NT2/D1 (cell line): Measurements from ENCODE around the gene PGP.

Source experiments
- DNase-seq: peaks from one replicate; pipeline ENCODE4 v3.0.0-alpha.2; 2011; ENCODE audit warnings: low read depth, low spot score
- H3K27me3 ChIP-seq: 2 replicates; pipeline ENCODE4 v1.6.0; 2011; ENCODE audit warnings: mild to moderate bottlenecking; ENCODE audit not compliant: insufficient read length, insufficient read depth
- H3K36me3 ChIP-seq: 2 replicates; pipeline ENCODE4 v1.6.1; 2011; ENCODE audit warnings: mild to moderate bottlenecking, low read length, mixed read lengths; ENCODE audit not compliant: insufficient read depth, insufficient read length
- H3K4me1 ChIP-seq: 2 replicates; pipeline ENCODE4 v1.5.1; 2011; ENCODE audit not compliant: insufficient read depth, insufficient read length
- H3K4me3 ChIP-seq: 2 replicates; pipeline ENCODE4 v1.5.1; 2011; ENCODE audit warnings: low read depth; ENCODE audit not compliant: insufficient read length
- H3K9ac ChIP-seq: 2 replicates; pipeline ENCODE4 v1.6.0; 2011; ENCODE audit warnings: low read depth; ENCODE audit not compliant: insufficient read length
- H3K9me3 ChIP-seq: 2 replicates; pipeline ENCODE4 v1.5.1; 2011; ENCODE audit warnings: mild to moderate bottlenecking, low read length; ENCODE audit not compliant: insufficient read depth
- SUZ12 ChIP-seq: IDR thresholded peaks from 2 replicates; pipeline ENCODE4 v1.6.1; 2011; ENCODE audit not compliant: insufficient read length, insufficient read depth; ENCODE audit errors: extremely low read depth
- YY1 ChIP-seq: IDR thresholded peaks from 2 replicates; pipeline ENCODE4 v1.6.1; 2011; ENCODE audit not compliant: insufficient read length, insufficient read depth
- ZNF274 ChIP-seq: IDR thresholded peaks from 2 replicates; pipeline ENCODE4 v1.6.1; 2011; ENCODE audit warnings: mild to moderate bottlenecking, low read depth, low read length

PGP gene

GRCh38 chr16:2236337-2237101, 21.9 kb upstream of the PGP start, which contains the start of gene DNASE1L2:
Gene DNASE1L2 (plus strand): TSS chr16:2236444. CDS start chr16:2236817, 373 bp downstream.
- H3K9me3 ChIP-seq = no peaks in the 10 kb centered on the region
- H3K27me3 ChIP-seq = no peaks in the 10 kb centered on the region
- peaks cover 23% of the 10 kb centered on the region for H3K4me1 ChIP-seq
- H3K36me3 ChIP-seq = peaks cover 76% of the 10 kb centered on the region
- DNase-seq = no peak
- peak within 1 kb of the TSS; percentile 77 for H3K9ac ChIP-seq
- H3K4me3 ChIP-seq = peak within 1 kb of the TSS; percentile 26
- TF ChIP-seq SUZ12 = no peak
- no peak for TF ChIP-seq YY1
- no peak for TF ChIP-seq ZNF274

- Histone ChIP-seq H3K36me3 (peaks cover 82% of the 10 kb centered on the region), H3K9me3 (no peaks in the 10 kb centered on the region), H3K9ac (peak overlapping the region; percentile 77), H3K4me1 (peaks cover 23% of the 10 kb centered on the region), H3K4me3 (no peak overlapping the region), H3K27me3 (no peaks in the 10 kb centered on the region)
- no peak for DNase-seq
- TF ChIP-seq YY1 (no peak), SUZ12 (no peak), ZNF274 (no peak)
These were observed 21.2 kb upstream of the PGP start for GRCh38 chr16:2235695-2236336.

GRCh38 chr16:2235234-2235651, 20.6 kb upstream of the PGP start:
- Histone ChIP-seq H3K4me1 (peaks cover 23% of the 10 kb centered on the region), H3K9ac (no peak overlapping the region), H3K4me3 (no peak overlapping the region), H3K36me3 (peaks cover 83% of the 10 kb centered on the region), H3K9me3 (no peaks in the 10 kb centered on the region), H3K27me3 (no peaks in the 10 kb centered on the region)
- TF ChIP-seq YY1 (no peak), ZNF274 (no peak), SUZ12 (no peak)
- no peak for DNase-seq

- no peaks in the 10 kb centered on the region for H3K27me3 ChIP-seq
- H3K4me3 ChIP-seq = no peak overlapping the region
- TF ChIP-seq YY1 (no peak), SUZ12 (no peak)
- H3K4me1 ChIP-seq = peaks cover 25% of the 10 kb centered on the region
- H3K9ac ChIP-seq = no peak overlapping the region
- H3K36me3 ChIP-seq = peaks cover 84% of the 10 kb centered on the region
- no peaks in the 10 kb centered on the region for H3K9me3 ChIP-seq
- no peak for DNase-seq
These were observed 20.2 kb upstream of the PGP start for GRCh38 chr16:2234813-2235170.

GRCh38 chr16:2233872-2234812, 19.5 kb upstream of the PGP start:
- Histone ChIP-seq H3K9ac (no peak overlapping the region), H3K4me1 (peaks cover 26% of the 10 kb centered on the region), H3K27me3 (no peaks in the 10 kb centered on the region), H3K9me3 (no peaks in the 10 kb centered on the region), H3K36me3 (peaks cover 84% of the 10 kb centered on the region), H3K4me3 (no peak overlapping the region)
- DNase-seq = no peak
- TF ChIP-seq YY1 = no peak

GRCh38 chr16:2233046-2233775, 18.6 kb upstream of the PGP start:
- Histone ChIP-seq H3K36me3 (peaks cover 88% of the 10 kb centered on the region), H3K27me3 (no peaks in the 10 kb centered on the region), H3K9ac (no peak overlapping the region), H3K9me3 (no peaks in the 10 kb centered on the region), H3K4me1 (peaks cover 22% of the 10 kb centered on the region), H3K4me3 (no peak overlapping the region)
- no peak for DNase-seq
- TF ChIP-seq ZNF274 (no peak), YY1 (no peak), SUZ12 (no peak)
